HG03025 (cell line): Measurements from ENCODE around the gene CDK5RAP2.
"Not testable (repeated sequence)": the region's sequence is repeated elsewhere in the genome, so short reads cannot be mapped to it uniquely, and the experiment has no call there.

ENCODE experiments used
- ATAC-seq: cut with Tn5 transposase; IDR thresholded peaks from one replicate; pipeline ENCODE4 v1.9.1; 2021; ENCODE audit warnings: mild to moderate bottlenecking, moderate library complexity; ENCODE audit not compliant: unreplicated experiment, low FRiP score

The CDK5RAP2 gene

GRCh38 chr9:120478208-120478607 is 101.8 kb downstream of the CDK5RAP2 start:
- no peak for ATAC-seq

GRCh38 chr9:120477534-120478001 is 102.4 kb downstream of the CDK5RAP2 start:
- ATAC-seq: no peak

- no peak for ATAC-seq
Measured at GRCh38 chr9:120475341-120475740, 104.6 kb downstream of the CDK5RAP2 start.

GRCh38 chr9:120474591-120475243 is 105.2 kb downstream of the CDK5RAP2 start:
- no peak for ATAC-seq

GRCh38 chr9:120473608-120474007 is 106.4 kb downstream of the CDK5RAP2 start:
- no peak for ATAC-seq

- no peak for ATAC-seq
Measured at GRCh38 chr9:120465685-120466407, 114.1 kb downstream of the CDK5RAP2 start.

- no peak for ATAC-seq
Measured at GRCh38 chr9:120464887-120465421, 115.0 kb downstream of the CDK5RAP2 start.

- ATAC-seq: no peak
Measured at GRCh38 chr9:120464176-120464886, 115.6 kb downstream of the CDK5RAP2 start.

GRCh38 chr9:120463765-120464164 is 116.2 kb downstream of the CDK5RAP2 start:
- ATAC-seq: no peak

- not testable (repeated sequence) for ATAC-seq
Measured at GRCh38 chr9:120461677-120462076, 118.3 kb downstream of the CDK5RAP2 start.

- no peak for ATAC-seq
Measured at GRCh38 chr9:120456218-120456617, 123.7 kb downstream of the CDK5RAP2 start.

GRCh38 chr9:120454467-120454866 is 125.5 kb downstream of the CDK5RAP2 start:
- ATAC-seq: no peak

GRCh38 chr9:120453792-120454191 is 126.2 kb downstream of the CDK5RAP2 start:
- no peak for ATAC-seq

GRCh38 chr9:120452631-120453030 is 127.3 kb downstream of the CDK5RAP2 start:
- no peak for ATAC-seq

GRCh38 chr9:120450916-120451315 is 129.1 kb downstream of the CDK5RAP2 start:
- ATAC-seq: no peak

GRCh38 chr9:120449566-120449965 is 130.4 kb downstream of the CDK5RAP2 start:
- ATAC-seq: no peak

- ATAC-seq: no peak
Measured at GRCh38 chr9:120447959-120448500, 131.9 kb downstream of the CDK5RAP2 start.

- ATAC-seq: no peak
Measured at GRCh38 chr9:120446671-120447070, 133.3 kb downstream of the CDK5RAP2 start.

GRCh38 chr9:120443976-120444375 is 136.0 kb downstream of the CDK5RAP2 start:
- no peak for ATAC-seq

- no peak for ATAC-seq
Measured at GRCh38 chr9:120443489-120443888, 136.5 kb downstream of the CDK5RAP2 start.
